Activated CD4-positive, alpha-beta T cell treated with anti-CD3 and anti-CD28 coated beads, Interleukin-2, amount 10 ng/mL, durations not matched to agents 24 days and 14 days (primary cell): ENCODE data around the gene TCOF1. TPM values are rescaled to one million over a fixed set of nuclear protein-coding genes. Genes with fewer than 3 reads are reported as not detected.

ENCODE experiments used
- total RNA-seq: library from RNA; stranded (reverse); gene quantifications from 2 replicates; pipeline ENCODE4 v1.2.3, GENCODE V29; 2022

The TCOF1 gene
- total RNA-seq, 1 donor from 2014 or later, result 130 TPM

Other genes with a start within 250 kb of the TCOF1 start
- gene PDGFRB, start 201.9 kb upstream of the TCOF1 start, total RNA-seq, result 0.62 and 1.5 TPM in 2 replicates
- gene CDX1, start 190.9 kb upstream of the TCOF1 start, total RNA-seq, result not detected in 2 replicates
- gene SLC6A7, start 167.6 kb upstream of the TCOF1 start, total RNA-seq, result not detected in 2 replicates
- gene CAMK2A, start 67.9 kb upstream of the TCOF1 start, total RNA-seq, result not detected in 2 replicates
- gene ARSI, start 54.8 kb upstream of the TCOF1 start, total RNA-seq, result not detected in 2 replicates
- 322 and 325 TPM in 2 replicates for gene CD74, start 55.2 kb downstream of the TCOF1 start, total RNA-seq
- 2,567 and 2,587 TPM in 2 replicates for gene RPS14, start 92.0 kb downstream of the TCOF1 start, total RNA-seq
- 2.8 and 3.9 TPM in 2 replicates for gene NDST1, start 150.4 kb downstream of the TCOF1 start, total RNA-seq